NCI-H748 (cell line): ENCODE results near the gene NSMCE1.

ENCODE experiments used
- DNase-seq: peaks from one replicate; lab custom pipeline; 2025; ENCODE audit not compliant: unreplicated experiment; lab: John Stamatoyannopoulos, UW

Gene NSMCE1

GRCh38 chr16:27245276-27246172 is 23.0 kb downstream of the NSMCE1 start:
- DNase-seq: no peak

GRCh38 chr16:27244363-27244755 is 24.2 kb downstream of the NSMCE1 start:
- no peak for DNase-seq

- DNase-seq: no peak
These were observed 24.7 kb downstream of the NSMCE1 start for GRCh38 chr16:27243725-27244362.

- DNase-seq: peak; percentile 63
These were observed 25.5 kb downstream of the NSMCE1 start for GRCh38 chr16:27242868-27243590.

- DNase-seq: no peak
These were observed 26.2 kb downstream of the NSMCE1 start for GRCh38 chr16:27242398-27242797.

GRCh38 chr16:27241658-27242057 is 26.9 kb downstream of the NSMCE1 start:
- no peak for DNase-seq

- no peak for DNase-seq
These were observed 27.5 kb downstream of the NSMCE1 start for GRCh38 chr16:27240948-27241531.

GRCh38 chr16:27239906-27240655 is 28.5 kb downstream of the NSMCE1 start:
- no peak for DNase-seq

GRCh38 chr16:27239026-27239425 is 29.5 kb downstream of the NSMCE1 start:
- DNase-seq: no peak

GRCh38 chr16:27238591-27238990 is 30.0 kb downstream of the NSMCE1 start:
- no peak for DNase-seq

- DNase-seq: no peak
These were observed 30.5 kb downstream of the NSMCE1 start for GRCh38 chr16:27238016-27238587.

GRCh38 chr16:27237219-27238015 is 31.2 kb downstream of the NSMCE1 start:
- no peak for DNase-seq

- no peak for DNase-seq
These were observed 31.8 kb downstream of the NSMCE1 start for GRCh38 chr16:27236635-27237218.

GRCh38 chr16:27235938-27236245 is 32.7 kb downstream of the NSMCE1 start:
- no peak for DNase-seq

GRCh38 chr16:27235055-27235937 is 33.3 kb downstream of the NSMCE1 start:
- peak; percentile 63 for DNase-seq

GRCh38 chr16:27234603-27235002 is 34.0 kb downstream of the NSMCE1 start:
- no peak for DNase-seq

GRCh38 chr16:27234171-27234570 is 34.4 kb downstream of the NSMCE1 start:
- no peak for DNase-seq

- no peak for DNase-seq
These were observed 34.8 kb downstream of the NSMCE1 start for GRCh38 chr16:27233731-27234130.
